GM23338 (cell line): ENCODE measurements around the gene TAL2. TPM values are rescaled to one million over a fixed set of nuclear protein-coding genes. Genes with fewer than 3 reads are reported as not detected.

ENCODE experiments used
- ATAC-seq: fragments of 200-7000 bp; cut with Tn5 transposase; 3 replicates; pipeline ENCODE4 v1.9.1; 2020
- DNase-seq: peaks from one replicate; pipeline ENCODE4 v3.0.0-alpha.2; 2015; ENCODE audit warnings: low spot score
- H2AFZ ChIP-seq: fragments of 200-600 bp; sonication (generic); 2 replicates; pipeline ENCODE4 v1.8.0; 2016; ENCODE audit warnings: antibody characterized with exemption, mild to moderate bottlenecking, moderate library complexity
- H3F3A ChIP-seq: fragments of 200-600 bp; sonication (generic); replicated peaks from 2 replicates; pipeline ENCODE4 v1.8.0; 2017; ENCODE audit warnings: antibody characterized with exemption, mixed run types, low read depth
- H3K27ac ChIP-seq: fragments of 200-600 bp; sonication (generic); 2 replicates; pipeline ENCODE4 v1.6.1; 2016; ENCODE audit warnings: low read depth
- H3K27me3 ChIP-seq: fragments of 200-600 bp; sonication (generic); 2 replicates; pipeline ENCODE4 v1.8.0; 2016; ENCODE audit warnings: mild to moderate bottlenecking, mixed run types, moderate library complexity; ENCODE audit not compliant: insufficient read depth
- H3K36me3 ChIP-seq: fragments of 200-600 bp; sonication (generic); 2 replicates; pipeline ENCODE4 v1.8.0; 2016; ENCODE audit warnings: mild to moderate bottlenecking; ENCODE audit not compliant: insufficient read depth
- H3K4me1 ChIP-seq: fragments of 200-600 bp; sonication (generic); 2 replicates; pipeline ENCODE4 v1.8.0; 2016; ENCODE audit warnings: mild to moderate bottlenecking, moderate library complexity; ENCODE audit not compliant: insufficient read depth
- H3K4me2 ChIP-seq: fragments of 200-600 bp; sonication (generic); 2 replicates; pipeline ENCODE4 v1.7.1; 2017; ENCODE audit warnings: mixed run types
- H3K4me3 ChIP-seq: fragments of 200-600 bp; sonication (generic); 2 replicates; pipeline ENCODE4 v1.6.1; 2016; ENCODE audit warnings: mixed run types
- H3K79me2 ChIP-seq: fragments of 200-600 bp; sonication (generic); replicated peaks from 2 replicates; pipeline ENCODE4 v1.8.0; 2017; ENCODE audit warnings: mild to moderate bottlenecking; ENCODE audit not compliant: insufficient read depth
- H3K9me2 ChIP-seq: fragments of 200-600 bp; sonication (generic); 2 replicates; pipeline ENCODE4 v1.8.0; 2017; ENCODE audit not compliant: insufficient read depth
- H4K20me1 ChIP-seq: fragments of 200-600 bp; sonication (generic); replicated peaks from 2 replicates; pipeline ENCODE4 v1.8.0; 2017; ENCODE audit warnings: mild to moderate bottlenecking; ENCODE audit not compliant: insufficient read depth
- H3K27ac Mint-ChIP-seq: 2 replicates; pipeline ENCODE4 v1.8.0; 2020; ENCODE audit warnings: inconsistent platforms, mild to moderate bottlenecking, moderate library complexity, mixed read lengths
- H3K27me3 Mint-ChIP-seq: 3 replicates; pipeline ENCODE4 v1.8.0; 2022; ENCODE audit warnings: low read depth, mild to moderate bottlenecking, moderate library complexity, mixed read lengths, inconsistent platforms; ENCODE audit not compliant: insufficient read depth, poor library complexity
- H3K36me3 Mint-ChIP-seq: 3 replicates; pipeline ENCODE4 v1.8.0; 2021; ENCODE audit warnings: low read depth, mild to moderate bottlenecking, inconsistent platforms, moderate library complexity, mixed read lengths
- H3K4me1 Mint-ChIP-seq: 3 replicates; pipeline ENCODE4 v1.8.0; 2020; ENCODE audit warnings: mild to moderate bottlenecking, inconsistent platforms, mixed read lengths
- H3K4me3 Mint-ChIP-seq: 3 replicates; pipeline ENCODE4 v1.8.0; 2021; ENCODE audit warnings: moderate library complexity, mild to moderate bottlenecking, inconsistent platforms, mixed read lengths
- H3K9me3 Mint-ChIP-seq: 3 replicates; pipeline ENCODE4 v1.8.0; 2020; ENCODE audit warnings: moderate library complexity, mild to moderate bottlenecking, inconsistent platforms, mixed read lengths
- CREB1 ChIP-seq: fragments of 250-450 bp; sonication (Bioruptor Pico); IDR thresholded peaks from 2 replicates; pipeline ENCODE4 v1.5.0; 2020; ENCODE audit warnings: low read depth, mild to moderate bottlenecking, moderate library complexity
- EZH2 ChIP-seq: fragments of 200-600 bp; sonication (generic); IDR thresholded peaks from one replicate; pipeline ENCODE4 v1.8.0; 2017; ENCODE audit warnings: antibody characterized with exemption, mild to moderate bottlenecking, low read depth; ENCODE audit not compliant: unreplicated experiment
- EZH2phosphoT487 ChIP-seq: fragments of 200-600 bp; sonication (generic); IDR thresholded peaks from one replicate; pipeline ENCODE4 v1.8.1; 2018; ENCODE audit warnings: antibody characterized with exemption; ENCODE audit not compliant: unreplicated experiment
- JUNB ChIP-seq: IDR thresholded peaks from one replicate; pipeline ENCODE4 v1.6.1; 2016; ENCODE audit warnings: antibody characterized with exemption; ENCODE audit not compliant: unreplicated experiment
- NANOG ChIP-seq: IDR thresholded peaks from 2 replicates; pipeline ENCODE4 v1.6.1; 2016; ENCODE audit warnings: antibody characterized with exemption, borderline replicate concordance
- POLR2AphosphoS5 ChIP-seq: IDR thresholded peaks from 2 replicates; pipeline ENCODE4 v1.6.1; 2016; ENCODE audit warnings: antibody characterized with exemption, low read depth
- STAT1 ChIP-seq: IDR thresholded peaks from one replicate; pipeline ENCODE4 v1.6.1; 2016; ENCODE audit warnings: antibody characterized with exemption; ENCODE audit not compliant: unreplicated experiment
- ZNF114 ChIP-seq: fragments of 250-450 bp; sonication (Bioruptor Pico); IDR thresholded peaks from 2 replicates; pipeline ENCODE4 v1.5.0; 2020; ENCODE audit warnings: mild to moderate bottlenecking, moderate library complexity
- ZNF331 ChIP-seq: fragments of 250-450 bp; sonication (Bioruptor Pico); IDR thresholded peaks from 2 replicates; pipeline ENCODE4 v1.5.0; 2020; ENCODE audit warnings: low read depth, mild to moderate bottlenecking, moderate library complexity
- polyA plus RNA-seq: library from polyadenylated mRNA; unstranded; fragments of >200 nt; fragmentation: Nextera tagmentation; extraction: Ambion mirVana; gene quantifications from 2 replicates; pipeline ENCODE4 v1.2.1, GENCODE V29; 2016
- total RNA-seq: library from RNA; depleted of rRNA; stranded (reverse); fragments of >200 nt; shearing (Covaris generic); gene quantifications from 2 replicates; pipeline ENCODE4 v1.2.3, GENCODE V29; 2014
- TF ChIP-seq, protein P1 (sequence below): IDR thresholded peaks from one replicate; pipeline ENCODE4 v1.6.1; 2018; ENCODE audit warnings: antibody characterized with exemption; ENCODE audit not compliant: unreplicated experiment
- TF ChIP-seq, protein P2 (sequence below): fragments of 250-450 bp; sonication (Bioruptor Pico); IDR thresholded peaks from 2 replicates; pipeline ENCODE4 v1.5.0; 2020; ENCODE audit warnings: mild to moderate bottlenecking, moderate library complexity
- TF ChIP-seq, protein P3 (sequence below): IDR thresholded peaks from 2 replicates; pipeline ENCODE4 v1.6.1; 2016; ENCODE audit warnings: antibody characterized with exemption
- TF ChIP-seq, protein P4 (sequence below), 2 experiments: fragments of 200-600 bp in 1 of 2; sonication (generic) in 1 of 2; conservative IDR thresholded peaks; 2 replicates each; pipeline versions ENCODE4 v1.5.1 to v1.6.1; 2016 to 2017; ENCODE audit warnings: antibody characterized with exemption in 2 of 2, low read depth in 2 of 2, mild to moderate bottlenecking in 2 of 2, moderate library complexity in 1 of 2

Gene TAL2
- total and polyA plus RNA-seq, 2 experiments from 2014 or later: 0.79 TPM; not detected in 1

DNA sequence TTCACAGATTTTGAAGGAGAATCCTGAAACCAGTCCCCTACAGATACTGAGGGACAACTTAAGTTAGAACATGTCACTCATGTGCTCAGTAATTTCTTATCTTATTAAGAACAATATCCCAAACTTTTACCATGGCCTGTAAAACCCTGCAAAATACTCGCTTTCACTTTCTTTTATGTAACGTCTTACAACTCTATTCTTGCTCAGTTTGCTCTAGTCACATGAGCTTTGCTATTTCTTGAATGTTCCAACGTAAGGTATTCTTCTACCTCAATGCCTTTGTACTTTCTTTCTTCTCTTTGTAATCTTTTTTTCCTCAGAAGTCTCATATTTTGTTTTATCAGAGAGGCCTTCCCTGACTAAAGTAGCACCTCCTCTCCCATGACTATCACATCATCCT is 46.1 kb downstream of the TAL2 start:
- Histone ChIP-seq H3K4me2 (no peak overlapping the region), H3K27ac (no peak overlapping the region), H3K27me3 (no peaks in the 10 kb centered on the region), H3K79me2 (no peaks in the 10 kb centered on the region), H3K4me1 (no peaks in the 10 kb centered on the region), H3F3A (no peaks in the 10 kb centered on the region), H3K36me3 (no peaks in the 10 kb centered on the region), H3K4me3 (no peak overlapping the region), H4K20me1 (no peaks in the 10 kb centered on the region; the same call in 1 of the 2 replicates), H3K9me2 (no peaks in the 10 kb centered on the region), H2AFZ (no peak overlapping the region)
- Mint-ChIP-seq H3K27me3 (no peaks in the 10 kb centered on the region), H3K4me1 (no peaks in the 10 kb centered on the region), H3K27ac (no peak overlapping the region), H3K4me3 (no peak overlapping the region), H3K36me3 (no peaks in the 10 kb centered on the region), H3K9me3 (peaks cover 3% of the 10 kb centered on the region; the same call in 1 of the 3 replicates)
- TF ChIP-seq, protein P1, sequence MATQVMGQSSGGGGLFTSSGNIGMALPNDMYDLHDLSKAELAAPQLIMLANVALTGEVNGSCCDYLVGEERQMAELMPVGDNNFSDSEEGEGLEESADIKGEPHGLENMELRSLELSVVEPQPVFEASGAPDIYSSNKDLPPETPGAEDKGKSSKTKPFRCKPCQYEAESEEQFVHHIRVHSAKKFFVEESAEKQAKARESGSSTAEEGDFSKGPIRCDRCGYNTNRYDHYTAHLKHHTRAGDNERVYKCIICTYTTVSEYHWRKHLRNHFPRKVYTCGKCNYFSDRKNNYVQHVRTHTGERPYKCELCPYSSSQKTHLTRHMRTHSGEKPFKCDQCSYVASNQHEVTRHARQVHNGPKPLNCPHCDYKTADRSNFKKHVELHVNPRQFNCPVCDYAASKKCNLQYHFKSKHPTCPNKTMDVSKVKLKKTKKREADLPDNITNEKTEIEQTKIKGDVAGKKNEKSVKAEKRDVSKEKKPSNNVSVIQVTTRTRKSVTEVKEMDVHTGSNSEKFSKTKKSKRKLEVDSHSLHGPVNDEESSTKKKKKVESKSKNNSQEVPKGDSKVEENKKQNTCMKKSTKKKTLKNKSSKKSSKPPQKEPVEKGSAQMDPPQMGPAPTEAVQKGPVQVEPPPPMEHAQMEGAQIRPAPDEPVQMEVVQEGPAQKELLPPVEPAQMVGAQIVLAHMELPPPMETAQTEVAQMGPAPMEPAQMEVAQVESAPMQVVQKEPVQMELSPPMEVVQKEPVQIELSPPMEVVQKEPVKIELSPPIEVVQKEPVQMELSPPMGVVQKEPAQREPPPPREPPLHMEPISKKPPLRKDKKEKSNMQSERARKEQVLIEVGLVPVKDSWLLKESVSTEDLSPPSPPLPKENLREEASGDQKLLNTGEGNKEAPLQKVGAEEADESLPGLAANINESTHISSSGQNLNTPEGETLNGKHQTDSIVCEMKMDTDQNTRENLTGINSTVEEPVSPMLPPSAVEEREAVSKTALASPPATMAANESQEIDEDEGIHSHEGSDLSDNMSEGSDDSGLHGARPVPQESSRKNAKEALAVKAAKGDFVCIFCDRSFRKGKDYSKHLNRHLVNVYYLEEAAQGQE: no peak
- TF ChIP-seq STAT1 (no peak), EZH2 (no peak), CREB1 (CRISPR knock-in tag) (no peak), EZH2phosphoT487 (no peak), JUNB (no peak), POLR2AphosphoS5 (no peak), ZNF331 (no peak), ZNF114 (no peak), NANOG (no peak)
- TF ChIP-seq, protein P2, sequence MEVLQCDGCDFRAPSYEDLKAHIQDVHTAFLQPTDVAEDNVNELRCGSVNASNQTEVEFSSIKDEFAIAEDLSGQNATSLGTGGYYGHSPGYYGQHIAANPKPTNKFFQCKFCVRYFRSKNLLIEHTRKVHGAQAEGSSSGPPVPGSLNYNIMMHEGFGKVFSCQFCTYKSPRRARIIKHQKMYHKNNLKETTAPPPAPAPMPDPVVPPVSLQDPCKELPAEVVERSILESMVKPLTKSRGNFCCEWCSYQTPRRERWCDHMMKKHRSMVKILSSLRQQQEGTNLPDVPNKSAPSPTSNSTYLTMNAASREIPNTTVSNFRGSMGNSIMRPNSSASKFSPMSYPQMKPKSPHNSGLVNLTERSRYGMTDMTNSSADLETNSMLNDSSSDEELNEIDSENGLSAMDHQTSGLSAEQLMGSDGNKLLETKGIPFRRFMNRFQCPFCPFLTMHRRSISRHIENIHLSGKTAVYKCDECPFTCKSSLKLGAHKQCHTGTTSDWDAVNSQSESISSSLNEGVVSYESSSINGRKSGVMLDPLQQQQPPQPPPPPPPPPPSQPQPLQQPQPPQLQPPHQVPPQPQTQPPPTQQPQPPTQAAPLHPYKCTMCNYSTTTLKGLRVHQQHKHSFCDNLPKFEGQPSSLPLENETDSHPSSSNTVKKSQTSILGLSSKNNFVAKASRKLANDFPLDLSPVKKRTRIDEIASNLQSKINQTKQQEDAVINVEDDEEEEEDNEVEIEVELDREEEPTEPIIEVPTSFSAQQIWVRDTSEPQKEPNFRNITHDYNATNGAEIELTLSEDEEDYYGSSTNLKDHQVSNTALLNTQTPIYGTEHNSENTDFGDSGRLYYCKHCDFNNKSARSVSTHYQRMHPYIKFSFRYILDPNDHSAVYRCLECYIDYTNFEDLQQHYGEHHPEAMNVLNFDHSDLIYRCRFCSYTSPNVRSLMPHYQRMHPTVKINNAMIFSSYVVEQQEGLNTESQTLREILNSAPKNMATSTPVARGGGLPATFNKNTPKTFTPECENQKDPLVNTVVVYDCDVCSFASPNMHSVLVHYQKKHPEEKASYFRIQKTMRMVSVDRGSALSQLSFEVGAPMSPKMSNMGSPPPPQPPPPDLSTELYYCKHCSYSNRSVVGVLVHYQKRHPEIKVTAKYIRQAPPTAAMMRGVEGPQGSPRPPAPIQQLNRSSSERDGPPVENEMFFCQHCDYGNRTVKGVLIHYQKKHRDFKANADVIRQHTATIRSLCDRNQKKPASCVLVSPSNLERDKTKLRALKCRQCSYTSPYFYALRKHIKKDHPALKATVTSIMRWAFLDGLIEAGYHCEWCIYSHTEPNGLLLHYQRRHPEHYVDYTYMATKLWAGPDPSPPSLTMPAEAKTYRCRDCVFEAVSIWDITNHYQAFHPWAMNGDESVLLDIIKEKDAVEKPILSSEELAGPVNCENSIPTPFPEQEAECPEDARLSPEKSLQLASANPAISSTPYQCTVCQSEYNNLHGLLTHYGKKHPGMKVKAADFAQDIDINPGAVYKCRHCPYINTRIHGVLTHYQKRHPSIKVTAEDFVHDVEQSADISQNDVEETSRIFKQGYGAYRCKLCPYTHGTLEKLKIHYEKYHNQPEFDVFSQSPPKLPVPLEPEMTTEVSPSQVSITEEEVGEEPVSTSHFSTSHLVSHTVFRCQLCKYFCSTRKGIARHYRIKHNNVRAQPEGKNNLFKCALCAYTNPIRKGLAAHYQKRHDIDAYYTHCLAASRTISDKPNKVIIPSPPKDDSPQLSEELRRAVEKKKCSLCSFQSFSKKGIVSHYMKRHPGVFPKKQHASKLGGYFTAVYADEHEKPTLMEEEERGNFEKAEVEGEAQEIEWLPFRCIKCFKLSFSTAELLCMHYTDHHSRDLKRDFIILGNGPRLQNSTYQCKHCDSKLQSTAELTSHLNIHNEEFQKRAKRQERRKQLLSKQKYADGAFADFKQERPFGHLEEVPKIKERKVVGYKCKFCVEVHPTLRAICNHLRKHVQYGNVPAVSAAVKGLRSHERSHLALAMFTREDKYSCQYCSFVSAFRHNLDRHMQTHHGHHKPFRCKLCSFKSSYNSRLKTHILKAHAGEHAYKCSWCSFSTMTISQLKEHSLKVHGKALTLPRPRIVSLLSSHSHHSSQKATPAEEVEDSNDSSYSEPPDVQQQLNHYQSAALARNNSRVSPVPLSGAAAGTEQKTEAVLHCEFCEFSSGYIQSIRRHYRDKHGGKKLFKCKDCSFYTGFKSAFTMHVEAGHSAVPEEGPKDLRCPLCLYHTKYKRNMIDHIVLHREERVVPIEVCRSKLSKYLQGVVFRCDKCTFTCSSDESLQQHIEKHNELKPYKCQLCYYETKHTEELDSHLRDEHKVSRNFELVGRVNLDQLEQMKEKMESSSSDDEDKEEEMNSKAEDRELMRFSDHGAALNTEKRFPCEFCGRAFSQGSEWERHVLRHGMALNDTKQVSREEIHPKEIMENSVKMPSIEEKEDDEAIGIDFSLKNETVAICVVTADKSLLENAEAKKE (CRISPR knock-in tag): no peak
- TF ChIP-seq, protein P3, sequence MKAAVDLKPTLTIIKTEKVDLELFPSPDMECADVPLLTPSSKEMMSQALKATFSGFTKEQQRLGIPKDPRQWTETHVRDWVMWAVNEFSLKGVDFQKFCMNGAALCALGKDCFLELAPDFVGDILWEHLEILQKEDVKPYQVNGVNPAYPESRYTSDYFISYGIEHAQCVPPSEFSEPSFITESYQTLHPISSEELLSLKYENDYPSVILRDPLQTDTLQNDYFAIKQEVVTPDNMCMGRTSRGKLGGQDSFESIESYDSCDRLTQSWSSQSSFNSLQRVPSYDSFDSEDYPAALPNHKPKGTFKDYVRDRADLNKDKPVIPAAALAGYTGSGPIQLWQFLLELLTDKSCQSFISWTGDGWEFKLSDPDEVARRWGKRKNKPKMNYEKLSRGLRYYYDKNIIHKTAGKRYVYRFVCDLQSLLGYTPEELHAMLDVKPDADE: no peak
- TF ChIP-seq, protein P4, sequence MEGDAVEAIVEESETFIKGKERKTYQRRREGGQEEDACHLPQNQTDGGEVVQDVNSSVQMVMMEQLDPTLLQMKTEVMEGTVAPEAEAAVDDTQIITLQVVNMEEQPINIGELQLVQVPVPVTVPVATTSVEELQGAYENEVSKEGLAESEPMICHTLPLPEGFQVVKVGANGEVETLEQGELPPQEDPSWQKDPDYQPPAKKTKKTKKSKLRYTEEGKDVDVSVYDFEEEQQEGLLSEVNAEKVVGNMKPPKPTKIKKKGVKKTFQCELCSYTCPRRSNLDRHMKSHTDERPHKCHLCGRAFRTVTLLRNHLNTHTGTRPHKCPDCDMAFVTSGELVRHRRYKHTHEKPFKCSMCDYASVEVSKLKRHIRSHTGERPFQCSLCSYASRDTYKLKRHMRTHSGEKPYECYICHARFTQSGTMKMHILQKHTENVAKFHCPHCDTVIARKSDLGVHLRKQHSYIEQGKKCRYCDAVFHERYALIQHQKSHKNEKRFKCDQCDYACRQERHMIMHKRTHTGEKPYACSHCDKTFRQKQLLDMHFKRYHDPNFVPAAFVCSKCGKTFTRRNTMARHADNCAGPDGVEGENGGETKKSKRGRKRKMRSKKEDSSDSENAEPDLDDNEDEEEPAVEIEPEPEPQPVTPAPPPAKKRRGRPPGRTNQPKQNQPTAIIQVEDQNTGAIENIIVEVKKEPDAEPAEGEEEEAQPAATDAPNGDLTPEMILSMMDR (conservative IDR thresholded peaks at IDR 0.05; ENCODE audit: low read depth in 2 of 2): no peak
- DNase-seq: no peak
- ATAC-seq: no peak
